ENCODE measurements around the gene CDC42BPB. TPM values are rescaled to one million over a fixed set of nuclear protein-coding genes. Genes with fewer than 3 reads are reported as not detected.

The CDC42BPB gene
- polyA plus RNA-seq, 1 of the 3 experiments (the other 2 are of a cell fraction) = 61.6 TPM

GRCh38 chr14:103099733-103100280 lies 42.5 kb upstream of the CDC42BPB start:
- Histone ChIP-seq H4K20me1 (ENCODE audit: insufficient read depth) (no peaks in the 10 kb centered on the region), H3K4me1 (ENCODE audit: control insufficient read depth in 1 of 2, insufficient read depth in 2 of 2, low read depth in 1 of 2, low read length in 1 of 2) (peaks cover 0 to 6% of the 10 kb centered on the region in 2 experiments; a peak in 1 of 4 replicates), H3K27ac (ENCODE audit: low read depth in 2 of 2, low read length in 1 of 2) (no peak overlapping the region), H3K4me3 (ENCODE audit: low read depth in 2 of 2, low read length in 1 of 2) (no peak overlapping the region), H3K36me3 (replicated peaks in 1 of 2; ENCODE audit: control insufficient read depth in 1 of 2, insufficient read depth in 2 of 2, low read length in 1 of 2) (no peaks in the 10 kb centered on the region), H2AFZ (ENCODE audit: low read depth) (no peak overlapping the region), H3K4me2 (no peak overlapping the region), H3K9me2 (no peaks in the 10 kb centered on the region), H3K79me2 (ENCODE audit: insufficient read depth) (no peaks in the 10 kb centered on the region), H3K9ac (no peak overlapping the region), H3F3A (replicated peaks; ENCODE audit: insufficient read depth) (peaks cover 4% of the 10 kb centered on the region), H3K9me3 (no peaks in the 10 kb centered on the region), H3K27me3 (ENCODE audit: insufficient read depth) (peaks cover 25% of the 10 kb centered on the region)
- WGBS (ENCODE audit: low lambda C conversion rate) = 57% methylated on average over 1 of the region's 8 CpGs
- POLR2A ChIA-PET = no interaction called here
- TF ChIP-seq TEAD4 (IDR thresholded peaks at IDR 0.05; ENCODE audit: borderline replicate concordance, insufficient read depth) (no peak), SMC3 (IDR thresholded peaks at IDR 0.05; ENCODE audit: low read depth, low read length) (no peak), USF1 (IDR thresholded peaks at IDR 0.05; ENCODE audit: borderline replicate concordance, low read depth) (no peak), MXI1 (IDR thresholded peaks at IDR 0.05; ENCODE audit: low read depth, low read length) (no peak), MAX (IDR thresholded peaks at IDR 0.05; ENCODE audit: low read depth) (no peak), PBX3 (IDR thresholded peaks at IDR 0.05) (no peak), POLR2AphosphoS5 (IDR thresholded peaks at IDR 0.05; ENCODE audit: low read depth, low read length) (no peak), GATA2 (CRISPR knock-in tag; IDR thresholded peaks at IDR 0.05) (no peak), FOXJ3 (CRISPR knock-in tag; IDR thresholded peaks at IDR 0.05) (no peak), FOXM1 (IDR thresholded peaks at IDR 0.05; ENCODE audit: low read depth) (no peak), TCF12 (IDR thresholded peaks at IDR 0.05) (no peak), CHD2 (IDR thresholded peaks at IDR 0.05; ENCODE audit: low read length, partially characterized antibody) (no peak), TAF1 (IDR thresholded peaks at IDR 0.05; ENCODE audit: borderline replicate concordance, low read depth, low read length) (no peak)
- DNase-seq = no peak
- CTCF ChIA-PET = interaction anchor here (0.8 to 7.8 kb wide), 10 partner anchors 9 to 405 kb away, joined by 3 to 250 read pairs (median 4); no protein-coding TSS in a partner anchor

GRCh38 chr14:103099081-103099732 lies 41.9 kb upstream of the CDC42BPB start:
- Histone ChIP-seq H3K27ac (ENCODE audit: low read depth in 2 of 2, low read length in 1 of 2) (no peak overlapping the region), H3K9me3 (no peaks in the 10 kb centered on the region), H3K9ac (no peak overlapping the region), H3K4me1 (ENCODE audit: control insufficient read depth in 1 of 2, insufficient read depth in 2 of 2, low read depth in 1 of 2, low read length in 1 of 2) (peaks cover 0 to 6% of the 10 kb centered on the region in 2 experiments; a peak in 1 of 4 replicates), H3K36me3 (replicated peaks in 1 of 2; ENCODE audit: control insufficient read depth in 1 of 2, insufficient read depth in 2 of 2, low read length in 1 of 2) (no peaks in the 10 kb centered on the region), H3K27me3 (ENCODE audit: insufficient read depth) (peaks cover 20% of the 10 kb centered on the region), H2AFZ (ENCODE audit: low read depth) (no peak overlapping the region), H4K20me1 (ENCODE audit: insufficient read depth) (no peaks in the 10 kb centered on the region), H3K79me2 (ENCODE audit: insufficient read depth) (no peaks in the 10 kb centered on the region), H3K4me3 (ENCODE audit: low read depth in 2 of 2, low read length in 1 of 2) (no peak overlapping the region), H3K9me2 (no peaks in the 10 kb centered on the region), H3F3A (replicated peaks; ENCODE audit: insufficient read depth) (peaks cover 4% of the 10 kb centered on the region), H3K4me2 (no peak overlapping the region)
- POLR2A ChIA-PET = no interaction called here
- 79% methylated on average over 2 of the region's 12 CpGs for WGBS (ENCODE audit: low lambda C conversion rate)
- DNase-seq = no peak
- CTCF ChIA-PET = interaction anchor here (1.0 to 2.1 kb wide), 4 partner anchors 12 to 404 kb away, joined by 3 to 7 read pairs (median 4); no protein-coding TSS in a partner anchor
- TF ChIP-seq POLR2AphosphoS5 (IDR thresholded peaks at IDR 0.05; ENCODE audit: low read depth, low read length) (no peak), TEAD4 (IDR thresholded peaks at IDR 0.05; ENCODE audit: borderline replicate concordance, insufficient read depth) (no peak), FOSL2 (IDR thresholded peaks at IDR 0.05; ENCODE audit: borderline replicate concordance, low read depth) (no peak), MAX (IDR thresholded peaks at IDR 0.05; ENCODE audit: low read depth) (no peak), ELF1 (IDR thresholded peaks at IDR 0.05) (no peak)
